Renal cortical epithelial cell (primary cell): ENCODE data around the gene TOPAZ1. TPM values are rescaled to one million over a fixed set of nuclear protein-coding genes. Genes with fewer than 3 reads are reported as not detected.

Experiments used
- total RNA-seq: library from RNA; depleted of rRNA; stranded (reverse); fragments of >200 nt; gene quantifications from 2 replicates; pipeline ENCODE4 v1.2.3, GENCODE V29; 2014

The TOPAZ1 gene
- total RNA-seq, 1 donor from 2014 or later: not detected

Other genes starting within 250 kb of the TOPAZ1 start
- gene TCAIM, start 96.9 kb downstream of the TOPAZ1 start, total RNA-seq: 37.3 and 61.1 TPM in 2 replicates
- gene ZNF445, start 235.8 kb downstream of the TOPAZ1 start, total RNA-seq: 4.0 and 17.9 TPM in 2 replicates